G401 (cell line): Measurements from ENCODE around the gene AOPEP. TPM values are rescaled to one million over a fixed set of nuclear protein-coding genes. Genes with fewer than 3 reads are reported as not detected.

Experiments used
- DNase-seq: peaks from one replicate; pipeline ENCODE4 v3.0.0-alpha.2; 2015; ENCODE audit warnings: low spot score
- in situ Hi-C: cut with HindIII; loops from 2 replicates; pipeline ENCODE4 v1.10.0; 2016; ENCODE audit warnings: low sequenced_read_pairs, mixed read lengths
- total RNA-seq: library from RNA; depleted of rRNA; stranded (reverse); fragments of >200 nt; shearing (Covaris generic); gene quantifications from 2 replicates; pipeline ENCODE4 v1.2.3, GENCODE V29; 2014

Gene AOPEP
- total RNA-seq, 1 experiment from 2014 or later = 23.8 TPM

DNA sequence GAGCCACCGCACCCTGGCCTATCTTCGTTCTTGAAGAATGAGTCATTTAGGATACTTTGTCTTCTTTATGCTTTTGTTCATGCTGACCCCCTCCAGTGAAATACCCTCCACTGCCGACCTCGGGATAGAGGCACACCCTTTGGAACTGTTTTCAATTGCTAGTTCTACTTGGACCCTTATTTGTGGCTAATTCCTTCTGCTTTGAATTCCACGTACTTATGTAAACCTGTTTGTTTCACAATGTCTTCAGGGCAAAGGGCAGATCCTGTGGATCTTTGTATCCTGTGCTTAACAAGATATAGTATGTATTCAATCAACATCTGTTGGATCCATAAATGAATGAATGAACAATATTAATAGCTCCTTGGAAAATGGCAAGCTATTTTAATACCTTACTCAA lies 19.6 kb upstream of the AOPEP start:
- no peak for DNase-seq
- in situ Hi-C loops = no loop called here

- in situ Hi-C loops = no loop called here
- DNase-seq = no peak
Observed at GRCh38 chr9:94713436-94714215, 12.9 kb upstream of the AOPEP start.

DNA sequence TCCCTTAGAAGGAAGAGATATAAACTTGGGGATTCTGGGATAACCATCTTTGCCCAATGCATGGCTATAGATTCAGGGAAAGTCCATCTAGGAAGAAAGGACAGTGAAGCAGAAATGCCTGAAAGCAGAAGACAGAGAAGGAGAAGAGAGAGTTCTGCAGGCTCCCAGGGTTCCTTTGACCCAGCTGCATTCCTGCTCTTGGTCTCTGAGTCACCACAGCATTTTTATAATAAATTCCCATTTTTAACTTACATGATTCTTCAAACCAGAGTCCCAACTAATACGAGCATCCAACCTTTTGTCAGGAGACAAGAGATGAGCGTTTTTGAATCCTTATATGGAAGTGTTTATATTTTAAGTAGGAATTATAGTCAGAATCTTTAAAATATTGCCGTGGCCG lies 12.0 kb upstream of the AOPEP start:
- no peak for DNase-seq
- in situ Hi-C loops = no loop called here

- no peak for DNase-seq
- in situ Hi-C loops = no loop called here
Observed at GRCh38 chr9:94717761-94718160, 8.7 kb upstream of the AOPEP start.

DNA sequence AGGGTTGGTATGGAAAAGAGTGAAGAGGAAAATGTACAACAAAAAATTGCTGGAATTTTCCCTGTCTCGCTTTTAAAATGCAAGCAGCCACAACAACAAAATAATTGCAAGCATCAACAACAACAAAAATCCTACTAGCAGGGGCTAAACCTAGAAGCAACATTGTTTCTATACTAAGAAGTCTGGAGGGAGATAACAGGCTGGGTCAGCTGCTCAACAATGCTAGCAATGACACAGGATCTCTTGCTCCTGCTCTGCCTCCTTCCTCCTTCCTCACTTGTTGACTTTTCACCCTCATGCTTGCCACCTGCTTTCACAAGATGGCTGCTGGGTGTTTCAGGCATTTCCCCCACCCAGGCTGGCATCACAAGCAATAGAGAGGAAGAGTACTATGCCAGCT lies 7.6 kb upstream of the AOPEP start:
- no peak for DNase-seq
- in situ Hi-C loops = no loop called here

- in situ Hi-C loops = no loop called here
Observed at GRCh38 chr9:94719878-94720277, 6.6 kb upstream of the AOPEP start.

GRCh38 chr9:94720846-94721549 lies 5.5 kb upstream of the AOPEP start:
- no peak for DNase-seq
- in situ Hi-C loops = no loop called here

More at GRCh38 chr9:94719878-94720277, 6.6 kb upstream of the AOPEP start:
- no peak for DNase-seq

GRCh38 chr9:94721754-94722153 lies 4.7 kb upstream of the AOPEP start:
- DNase-seq = no peak
- in situ Hi-C loops = no loop called here

DNA sequence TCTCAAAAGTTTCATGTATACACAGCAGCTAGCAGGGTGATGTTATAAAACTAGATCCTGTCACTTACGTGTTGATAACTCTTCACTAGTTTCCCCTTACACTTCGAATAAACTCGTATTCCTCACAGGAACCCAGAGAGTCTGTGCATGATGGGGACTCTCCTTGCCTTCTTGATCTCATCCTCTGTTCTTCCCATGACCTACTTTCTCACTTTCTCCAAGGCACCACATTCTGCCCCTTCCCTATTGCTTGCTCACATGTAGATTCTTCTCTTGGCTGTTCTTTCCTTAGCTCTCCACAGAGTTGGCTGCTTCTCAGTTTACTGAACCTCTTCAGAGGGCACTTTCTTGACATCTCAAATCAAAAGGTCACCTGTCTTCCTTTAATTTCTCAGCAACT lies 1.2 kb upstream of the AOPEP start:
- in situ Hi-C loops = no loop called here
- no peak for DNase-seq

- in situ Hi-C loops = no loop called here
- DNase-seq = no peak
Observed at GRCh38 chr9:94728719-94729118, 2.2 kb downstream of the AOPEP start.

DNA sequence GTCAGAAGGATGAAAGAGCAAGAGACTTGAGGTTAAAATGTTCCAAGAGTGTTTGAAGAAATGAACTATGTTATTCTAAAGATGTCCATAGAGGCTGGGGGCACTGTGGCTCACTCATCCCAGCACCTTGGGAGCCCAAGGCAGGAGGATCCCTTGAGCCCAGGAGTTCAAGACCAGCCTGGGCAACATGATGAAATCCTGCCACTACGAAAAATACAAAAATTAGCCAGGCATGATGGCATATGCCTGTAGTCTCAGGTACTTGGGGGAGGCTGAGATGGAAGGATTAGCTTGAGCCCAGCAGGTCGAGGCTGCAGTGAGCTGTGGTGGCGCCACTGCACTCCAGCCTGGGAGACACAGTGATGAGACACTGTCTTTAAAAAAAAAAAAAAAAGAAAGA lies 2.7 kb downstream of the AOPEP start:
- in situ Hi-C loops = no loop called here
- DNase-seq = no peak

- no peak for DNase-seq
- in situ Hi-C loops = no loop called here
Observed at GRCh38 chr9:94734054-94734754, 7.7 kb downstream of the AOPEP start.

DNA sequence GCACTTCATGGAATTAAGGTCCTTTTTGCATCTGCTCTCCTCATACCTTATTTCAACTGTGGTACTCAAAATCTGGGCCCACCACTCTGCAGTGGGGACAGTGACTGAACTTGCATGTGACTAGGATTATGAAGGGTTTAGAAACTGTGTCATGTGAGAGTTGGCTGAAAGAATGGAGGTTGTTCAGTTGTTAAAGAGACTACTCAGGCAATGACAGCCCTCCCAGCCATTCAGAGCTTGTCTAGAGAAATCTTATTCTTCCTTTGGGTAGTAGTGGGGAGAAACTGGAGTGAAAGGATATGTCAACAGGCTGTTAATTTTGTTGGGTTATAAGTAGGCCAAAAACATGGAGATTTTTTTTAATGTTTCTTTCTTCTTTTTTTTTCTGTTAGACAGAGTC lies 10.3 kb downstream of the AOPEP start:
- DNase-seq = no peak
- in situ Hi-C loops = no loop called here

DNA sequence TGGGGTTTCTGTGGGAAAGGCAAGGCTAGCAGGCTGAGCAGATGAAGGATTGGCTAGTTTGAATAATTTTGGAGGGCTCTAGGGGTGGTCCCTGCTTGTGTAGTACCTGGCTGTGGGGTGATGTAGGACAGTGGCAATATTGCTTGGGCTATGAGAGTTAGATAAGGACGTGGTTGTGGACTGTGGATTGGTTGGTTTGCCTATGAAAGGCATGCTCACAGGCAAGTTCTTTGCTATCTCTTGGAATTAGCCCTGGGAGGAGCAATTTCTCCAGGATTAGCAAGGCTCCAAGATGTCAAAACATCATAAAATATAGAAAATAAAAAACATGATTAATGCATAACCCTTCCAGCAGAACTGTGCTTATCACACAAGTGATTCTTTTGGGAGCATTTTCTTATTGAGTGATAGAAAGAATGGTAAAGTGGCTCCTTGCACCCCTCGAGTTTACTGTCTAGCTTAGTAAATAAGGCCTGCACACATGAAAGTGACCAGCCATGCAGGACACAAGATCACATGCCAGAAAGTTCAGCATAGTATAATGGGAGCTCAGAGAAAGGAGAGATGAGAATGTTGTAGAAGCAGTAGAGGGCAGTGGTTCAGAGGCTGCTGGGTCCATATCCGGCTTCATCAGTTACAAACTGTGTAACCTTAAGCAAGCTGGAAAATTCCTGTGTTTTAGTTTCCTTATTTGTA lies 13.8 kb downstream of the AOPEP start:
- DNase-seq = no peak
- in situ Hi-C loops = no loop called here

DNA sequence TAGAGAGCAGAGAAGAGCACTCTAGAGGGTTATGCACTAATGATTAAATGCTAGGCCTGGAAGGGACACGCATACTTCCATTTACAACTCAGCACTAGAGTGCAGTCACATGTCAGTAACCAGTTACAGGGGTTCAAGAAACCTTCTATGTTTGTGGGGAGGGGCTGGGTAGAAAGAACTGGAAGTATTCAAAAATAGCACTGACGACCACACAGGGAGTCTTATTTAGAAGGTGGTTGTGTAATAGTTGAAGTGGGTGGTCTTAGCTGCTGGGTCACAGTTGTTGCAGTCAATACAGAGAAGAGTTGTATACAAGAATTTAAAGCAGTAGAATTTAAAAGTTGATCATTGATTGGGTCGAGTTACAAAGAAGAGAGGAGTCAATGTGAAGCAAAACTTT lies 15.4 kb downstream of the AOPEP start:
- in situ Hi-C loops = no loop called here

DNA sequence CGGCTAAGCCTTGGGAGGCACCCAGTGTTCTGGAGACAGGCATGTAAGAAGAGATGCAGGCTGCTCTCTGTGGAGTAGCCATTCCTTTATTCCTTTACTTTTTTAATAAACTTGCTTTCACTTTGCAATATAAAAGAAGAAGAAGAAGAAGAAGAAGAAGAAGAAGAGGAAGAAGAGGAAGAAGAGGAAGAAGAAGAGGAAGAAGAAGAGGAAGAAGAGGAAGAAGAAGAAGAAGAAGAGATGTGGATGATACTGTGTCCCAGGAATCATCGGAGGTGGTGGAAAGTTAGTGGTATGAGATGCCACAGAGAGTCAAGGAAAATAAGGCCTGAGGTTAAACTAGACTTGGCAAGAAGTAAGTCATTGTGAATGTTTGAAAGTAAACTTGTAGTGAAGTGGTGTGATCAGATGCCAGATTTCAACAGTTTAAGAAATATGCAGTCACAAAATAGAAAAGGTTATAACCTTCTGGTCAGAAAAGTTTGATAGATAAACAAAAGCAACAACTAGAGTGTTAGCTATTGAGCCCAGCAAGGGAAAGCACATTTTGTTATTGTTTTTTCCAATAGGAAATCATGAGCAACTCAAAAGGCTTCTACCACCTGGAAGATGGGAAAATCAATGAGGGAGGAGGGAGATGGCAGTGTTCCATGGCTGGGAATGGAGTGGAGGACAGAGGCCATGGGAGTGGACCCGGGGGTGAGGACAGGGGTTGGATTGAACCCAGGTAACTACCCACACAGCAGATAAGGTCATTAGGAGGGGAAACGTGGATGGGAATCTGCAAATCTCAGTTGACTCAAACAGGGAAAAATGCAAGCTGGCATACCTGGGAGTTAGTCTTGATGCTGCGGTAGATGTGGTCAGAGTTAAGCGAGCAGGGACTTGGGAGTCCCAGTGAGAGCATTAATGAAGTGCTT lies 16.8 kb downstream of the AOPEP start:
- DNase-seq = no peak
- in situ Hi-C loops = no loop called here

More for the DNA sequence above, 15.4 kb downstream of the AOPEP start:
- DNase-seq = no peak

GRCh38 chr9:94745806-94746540 lies 19.5 kb downstream of the AOPEP start:
- in situ Hi-C loops = no loop called here
- DNase-seq = no peak
